Epidermal melanocyte (primary cell): ENCODE data around the gene PRR14.
"Not testable (repeated sequence)": the region's sequence is repeated elsewhere in the genome, so short reads cannot be mapped to it uniquely, and the experiment has no call there.

ENCODE experiments used
- DNase-seq: peaks from one replicate; pipeline ENCODE4 v3.0.0; 2011; ENCODE audit warnings: low spot score; ENCODE audit not compliant: insufficient read length

The PRR14 gene

GRCh38 chr16:30632454-30632853 lies 18.3 kb upstream of the PRR14 start:
- DNase-seq: not testable (repeated sequence)

GRCh38 chr16:30633526-30633925 lies 17.2 kb upstream of the PRR14 start:
- DNase-seq: no peak

GRCh38 chr16:30636599-30636998 lies 14.2 kb upstream of the PRR14 start:
- no peak for DNase-seq

GRCh38 chr16:30637139-30637538 lies 13.6 kb upstream of the PRR14 start:
- not testable (repeated sequence) for DNase-seq

GRCh38 chr16:30637944-30638343 lies 12.8 kb upstream of the PRR14 start:
- DNase-seq: no peak

GRCh38 chr16:30641378-30641982 lies 9.3 kb upstream of the PRR14 start:
- no peak for DNase-seq

GRCh38 chr16:30644334-30644830 lies 6.4 kb upstream of the PRR14 start:
- DNase-seq: no peak

GRCh38 chr16:30645727-30646126 lies 5.0 kb upstream of the PRR14 start:
- DNase-seq: no peak

GRCh38 chr16:30647274-30647571 lies 3.5 kb upstream of the PRR14 start:
- DNase-seq: no peak

GRCh38 chr16:30649725-30650368 lies 913 bp upstream of the PRR14 start:
- no peak for DNase-seq

- DNase-seq: peak; percentile 33
These were observed 604 bp downstream of the PRR14 start for GRCh38 chr16:30651124-30652004.

- no peak for DNase-seq
These were observed 1.2 kb downstream of the PRR14 start for GRCh38 chr16:30652005-30652296.

GRCh38 chr16:30652718-30653117 lies 2.0 kb downstream of the PRR14 start:
- DNase-seq: peak; percentile 11

GRCh38 chr16:30654856-30655255 lies 4.1 kb downstream of the PRR14 start:
- DNase-seq: no peak

- no peak for DNase-seq
These were observed 5.1 kb downstream of the PRR14 start for GRCh38 chr16:30655815-30656347.

- DNase-seq: no peak
These were observed 5.6 kb downstream of the PRR14 start for GRCh38 chr16:30656388-30656787.

GRCh38 chr16:30656974-30657865 lies 6.5 kb downstream of the PRR14 start:
- DNase-seq: no peak

GRCh38 chr16:30657866-30658730 lies 7.3 kb downstream of the PRR14 start, which contains the start of gene FBRS:
FBRS (plus strand) TSS chr16:30658431; CDS start chr16:30659519, 1,088 bp downstream.
- peak; percentile 98 for DNase-seq

- DNase-seq: peak; percentile 60
These were observed 8.2 kb downstream of the PRR14 start for GRCh38 chr16:30658731-30659506.
